RPMI8226 (cell line): ENCODE results near the gene PRR4.

Source experiments
- DNase-seq: peaks from one replicate; pipeline ENCODE4 v3.0.0-alpha.2; 2015

Gene PRR4

GRCh38 chr12:10849425-10849878 lies at the start of gene PRR4:
Gene PRR4 (minus strand): TSS chr12:10849475. CDS start chr12:10849437, 38 bp downstream.
- no peak for DNase-seq

DNA sequence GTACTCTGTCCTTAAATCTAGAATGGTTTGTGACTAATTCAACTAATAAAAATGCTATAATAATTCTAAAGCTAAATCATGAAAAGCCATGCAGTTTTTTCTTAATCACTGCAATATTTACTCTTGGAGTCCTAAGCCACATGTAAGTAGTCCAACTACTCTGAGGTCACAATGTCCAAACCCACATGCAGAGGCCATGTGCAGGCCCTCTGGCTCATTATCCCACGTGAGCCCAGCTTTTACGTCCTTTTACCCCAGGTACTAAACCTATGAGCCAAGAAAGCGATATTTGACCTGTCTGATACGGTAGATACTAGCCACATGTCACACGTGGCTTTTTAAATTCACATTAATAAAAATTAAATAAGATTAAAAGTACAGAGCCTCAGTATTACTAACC lies 47.6 kb upstream of the PRR4 start:
- DNase-seq, result no peak

DNA sequence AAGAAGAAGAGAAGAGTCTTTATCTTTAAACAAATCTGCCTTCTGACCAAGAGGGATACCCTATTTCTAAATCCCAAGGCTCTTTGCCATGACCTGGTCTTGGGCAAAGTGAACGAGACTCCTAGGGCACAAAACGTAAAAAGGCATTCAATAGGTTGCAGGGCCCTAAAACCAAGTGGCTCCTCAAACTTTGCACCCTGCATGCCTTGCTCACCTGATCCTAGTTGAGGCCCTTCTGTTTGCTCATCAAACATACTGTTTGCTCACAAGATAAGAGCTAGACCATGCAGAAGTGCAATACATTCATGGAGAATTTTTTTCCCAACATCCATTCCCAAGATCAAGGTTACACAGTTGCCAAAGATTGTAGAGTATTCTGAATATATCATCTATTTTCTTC lies 42.7 kb upstream of the PRR4 start:
- no peak for DNase-seq

DNA sequence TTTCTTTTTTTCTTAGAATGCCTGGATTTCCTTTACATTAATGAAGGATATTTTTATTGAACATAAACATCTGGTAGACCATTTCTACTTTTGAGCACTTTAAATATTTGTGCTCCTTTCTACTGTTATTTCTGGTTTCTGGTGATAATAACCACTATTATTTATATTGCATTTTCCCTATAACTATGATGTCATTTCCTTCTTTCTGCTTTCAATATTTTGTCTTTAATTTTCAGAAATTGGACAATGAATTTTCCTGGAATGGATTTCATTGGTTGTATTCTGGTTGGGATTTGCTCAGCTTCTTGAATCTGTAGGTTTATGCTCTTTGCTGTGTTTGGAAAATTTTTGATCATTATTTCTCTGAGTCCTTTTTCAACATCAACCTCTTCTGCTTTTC lies 40.0 kb upstream of the PRR4 start:
- no peak for DNase-seq

- no peak for DNase-seq
These were observed 34.9 kb upstream of the PRR4 start, which contains the start of gene PRH1 for GRCh38 chr12:10884086-10884725. Gene PRH1 (minus strand): TSS chr12:10884255. CDS start chr12:10884217, 38 bp downstream.

- no peak for DNase-seq
These were observed 24.1 kb upstream of the PRR4 start for GRCh38 chr12:10873378-10873777.

- no peak for DNase-seq
These were observed 18.1 kb upstream of the PRR4 start for GRCh38 chr12:10867381-10867780.

- no peak for DNase-seq
These were observed 14.4 kb upstream of the PRR4 start for GRCh38 chr12:10863512-10864218.

- DNase-seq, result no peak
These were observed 12.1 kb upstream of the PRR4 start for GRCh38 chr12:10861366-10861765.

DNA sequence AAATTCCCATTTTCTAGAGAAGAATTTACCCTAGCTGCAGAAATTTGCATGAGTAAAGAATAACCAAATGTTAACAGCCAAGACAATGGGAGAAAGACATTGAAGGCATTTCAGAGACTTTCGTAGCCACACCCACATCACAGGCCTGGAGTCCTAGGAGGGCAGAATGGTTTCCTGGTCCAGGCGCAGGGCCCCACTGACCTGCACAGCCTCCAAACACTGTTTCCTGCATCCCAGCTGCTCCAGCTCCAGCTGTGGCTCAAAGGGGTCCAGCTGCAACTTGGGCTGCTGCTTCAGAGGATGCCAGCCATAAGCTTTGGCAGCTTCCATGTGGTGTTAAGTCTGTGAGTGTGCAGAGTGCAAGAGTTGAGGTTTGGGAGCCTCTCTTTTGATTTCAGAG lies 6.5 kb upstream of the PRR4 start:
- no peak for DNase-seq

- no peak for DNase-seq
These were observed 4.5 kb upstream of the PRR4 start for GRCh38 chr12:10853776-10854175.

- no peak for DNase-seq
These were observed 2.1 kb upstream of the PRR4 start for GRCh38 chr12:10851243-10851858.

DNA sequence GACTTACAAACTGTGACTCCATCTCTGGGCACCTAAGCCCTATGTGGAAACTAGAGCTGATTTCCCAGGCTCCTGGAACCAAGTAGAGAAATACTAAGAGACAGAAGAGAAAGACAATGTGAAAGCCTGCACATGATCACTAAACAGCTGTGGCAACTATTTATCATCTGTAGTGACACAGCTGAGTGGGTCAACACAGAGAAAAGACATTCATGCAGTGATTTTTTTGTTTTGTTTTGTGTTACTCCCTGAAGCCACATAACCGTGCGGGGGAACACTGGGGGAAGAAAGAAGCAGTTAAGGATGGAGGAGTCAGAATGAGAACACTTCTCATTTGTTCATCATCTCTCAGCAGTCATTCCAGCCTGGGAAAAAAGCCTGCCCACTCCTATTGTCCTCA lies 1.5 kb downstream of the PRR4 start:
- DNase-seq, result no peak

DNA sequence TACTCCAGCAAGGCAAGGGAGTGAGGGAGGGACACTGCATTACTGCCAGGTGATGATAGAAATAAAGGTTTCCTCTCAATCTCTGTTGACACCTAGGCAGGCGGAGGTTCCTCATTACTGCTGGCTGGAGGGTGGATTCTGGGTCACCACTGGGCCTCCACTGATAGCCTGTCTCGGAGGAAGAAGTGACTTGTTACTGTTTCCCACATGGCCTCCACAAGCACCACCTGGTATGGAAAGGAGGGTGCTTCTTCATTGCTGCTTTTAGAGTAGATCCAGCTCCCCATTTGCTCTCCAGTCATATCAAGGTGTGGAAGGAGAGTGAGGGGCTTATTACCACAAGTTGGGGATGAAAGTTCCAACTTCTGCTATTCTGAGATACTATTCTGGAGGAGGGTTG lies 6.4 kb downstream of the PRR4 start:
- no peak for DNase-seq

DNA sequence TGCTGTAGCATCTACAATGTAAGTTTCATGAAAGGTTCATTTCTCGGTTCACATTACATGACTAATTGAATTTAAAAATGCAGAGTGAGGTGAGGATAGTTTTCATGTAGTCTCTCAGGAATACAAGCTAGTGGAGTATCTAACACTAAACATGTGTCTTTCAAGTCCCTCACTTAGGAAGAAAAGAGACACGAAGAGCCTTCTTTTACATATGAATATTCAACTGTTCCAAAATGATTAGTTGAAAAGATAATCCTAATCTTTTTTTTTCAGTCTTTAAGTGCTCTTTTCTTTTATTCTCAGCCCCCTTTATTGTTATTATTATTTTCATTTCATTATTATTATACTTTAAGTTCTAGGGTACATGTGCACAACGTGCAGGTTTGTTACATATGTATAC lies 10.8 kb downstream of the PRR4 start:
- no peak for DNase-seq

GRCh38 chr12:10829994-10830393 lies 19.3 kb downstream of the PRR4 start:
- no peak for DNase-seq

GRCh38 chr12:10826258-10826657 lies 23.0 kb downstream of the PRR4 start, which contains the start of gene TAS2R10:
Gene TAS2R10 (minus strand): TSS chr12:10826358. CDS start chr12:10826269, 89 bp downstream.
- no peak for DNase-seq

GRCh38 chr12:10824957-10825356 lies 24.3 kb downstream of the PRR4 start:
- no peak for DNase-seq

DNA sequence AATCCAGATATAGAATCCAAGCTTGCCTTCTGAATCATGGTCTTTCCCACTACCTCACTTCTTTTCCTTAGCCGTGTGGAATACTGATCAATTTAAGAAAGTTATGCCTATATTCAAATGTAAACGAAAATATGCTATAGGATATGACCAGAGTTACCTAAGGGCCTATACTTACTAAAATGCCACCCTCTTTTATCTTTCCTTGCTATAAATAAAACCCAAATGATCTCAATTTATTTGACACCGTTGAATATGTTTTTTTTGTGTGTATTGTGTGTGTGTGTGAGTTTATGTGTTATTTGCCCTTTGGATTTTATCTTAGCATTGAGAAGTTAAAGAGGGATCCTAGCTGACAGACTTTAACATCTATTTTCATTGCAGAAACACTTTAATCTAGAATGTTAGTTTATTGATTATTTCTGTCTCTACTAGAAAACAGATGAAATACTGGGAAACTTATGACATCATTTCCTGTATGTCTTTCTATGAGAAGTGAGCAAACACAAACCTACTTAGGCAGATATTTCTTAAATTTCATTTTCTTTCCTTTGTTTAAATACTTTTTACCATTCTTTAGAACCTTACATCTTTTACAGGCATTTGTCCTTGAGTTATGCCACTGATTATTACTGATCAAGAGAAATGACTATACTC lies 37.3 kb downstream of the PRR4 start:
- DNase-seq, result no peak

GRCh38 chr12:10810068-10810467 lies 39.2 kb downstream of the PRR4 start, which contains the start of gene TAS2R9:
Gene TAS2R9 (minus strand): TSS chr12:10810168. CDS start chr12:10810075, 93 bp downstream.
- no peak for DNase-seq

DNA sequence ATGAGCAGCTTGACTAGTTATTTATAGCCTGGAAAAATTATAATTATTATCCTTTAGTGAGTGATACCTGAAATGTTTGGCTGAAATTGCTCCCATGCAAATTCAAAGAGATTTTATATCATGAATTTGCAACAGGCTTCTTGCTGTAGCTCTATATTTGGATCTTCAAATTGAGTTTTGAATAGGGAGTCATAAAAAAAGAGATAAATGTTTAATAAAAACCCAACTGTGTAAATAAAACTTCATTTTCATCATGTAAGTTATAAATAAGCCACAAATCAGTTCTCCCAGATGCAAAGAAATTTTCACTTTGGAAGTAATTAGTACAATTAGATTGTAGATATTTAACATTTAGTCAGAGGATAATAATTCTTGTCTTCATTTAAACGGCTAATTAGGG lies 42.1 kb downstream of the PRR4 start, which contains the start of gene TAS2R8:
Gene TAS2R8, minus strand, starts transcription at position 101 of the 400 bp plus-strand sequence. CDS start 306 bp downstream, outside the sequence.
- DNase-seq, result no peak

DNA sequence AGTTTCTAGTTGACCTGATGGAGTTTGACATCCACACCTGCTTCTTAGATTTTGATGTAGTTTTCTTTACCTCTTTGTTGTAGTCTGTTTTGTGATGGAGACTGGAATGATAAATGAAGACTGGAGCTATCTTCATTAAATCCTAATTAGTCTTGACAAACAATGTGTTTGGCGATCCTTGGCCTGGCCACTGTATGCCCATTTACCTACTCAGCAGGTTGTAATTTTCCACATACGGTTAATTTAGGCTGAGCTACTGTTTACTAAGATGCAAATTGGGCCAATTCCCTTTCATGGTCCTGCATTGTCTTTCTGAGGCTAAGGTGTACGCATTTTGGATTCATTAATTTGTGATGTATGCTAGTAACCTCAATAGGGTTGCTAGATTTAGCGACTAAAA lies 46.7 kb downstream of the PRR4 start, which contains the start of gene TAS2R7:
Gene TAS2R7, minus strand, starts transcription at position 41 of the 400 bp plus-strand sequence. CDS start 57 bp downstream, outside the sequence.
- no peak for DNase-seq

DNA sequence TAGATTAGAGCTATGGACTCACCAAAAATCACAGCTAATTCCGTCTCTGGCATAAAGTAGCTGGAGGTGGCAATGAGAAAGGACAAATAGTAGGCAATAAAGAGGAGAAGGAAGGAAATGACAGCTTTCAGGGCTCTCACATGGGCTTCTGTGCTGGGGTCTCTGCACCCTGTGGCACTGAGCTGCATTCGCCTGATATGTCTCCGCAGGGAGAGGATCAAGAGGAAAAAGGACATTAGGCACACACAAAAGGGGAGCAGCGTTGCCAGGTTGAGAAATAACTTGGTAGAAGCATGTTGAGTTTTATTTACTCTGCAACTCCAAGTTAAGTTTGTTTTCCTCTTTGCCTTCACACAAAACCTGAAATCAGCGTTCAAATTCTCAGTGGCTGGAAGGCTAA lies 47.5 kb downstream of the PRR4 start:
- DNase-seq, result no peak
